ENCODE results near the gene PLA2G2E.

PLA2G2E gene

DNA sequence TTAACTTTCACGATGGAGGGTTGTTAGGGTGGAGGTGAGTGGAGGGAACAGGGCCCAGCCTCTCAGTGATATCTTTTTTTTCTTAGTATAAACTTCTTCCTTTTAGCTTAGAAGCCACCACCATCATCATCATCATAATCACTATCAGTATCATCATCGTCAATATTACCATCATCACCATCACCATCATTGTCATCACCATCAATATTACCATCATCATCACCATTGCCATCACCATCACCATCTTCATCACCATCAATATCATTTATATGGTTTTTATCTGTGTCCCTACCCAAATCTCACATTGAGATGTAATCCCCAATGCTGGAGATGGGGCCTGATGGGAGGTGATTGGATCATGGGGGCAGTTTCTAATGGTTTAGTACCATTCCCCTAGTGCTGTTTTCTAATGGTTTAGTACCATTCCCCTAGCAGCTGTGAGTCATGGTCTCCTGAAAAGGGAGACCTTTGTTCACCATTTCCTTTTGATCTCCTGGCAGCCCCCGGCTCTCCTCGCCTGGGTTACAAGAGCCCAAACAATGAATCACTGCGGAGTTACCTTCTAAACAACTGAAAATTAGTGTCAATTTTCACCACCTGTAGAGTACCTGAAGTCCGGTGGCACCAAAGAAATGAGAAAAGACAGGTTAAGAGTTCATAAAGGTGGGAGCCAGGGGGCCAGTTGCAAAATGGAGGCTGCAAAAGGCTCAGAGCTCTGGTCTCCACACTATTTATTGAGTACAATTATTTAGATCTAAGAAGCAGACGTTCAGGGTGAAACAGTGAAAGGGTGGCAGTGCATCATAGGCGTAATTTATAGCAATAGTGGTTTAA is 3.1 kb upstream of the PLA2G2E start:
- DNase-seq = no peak

DNA sequence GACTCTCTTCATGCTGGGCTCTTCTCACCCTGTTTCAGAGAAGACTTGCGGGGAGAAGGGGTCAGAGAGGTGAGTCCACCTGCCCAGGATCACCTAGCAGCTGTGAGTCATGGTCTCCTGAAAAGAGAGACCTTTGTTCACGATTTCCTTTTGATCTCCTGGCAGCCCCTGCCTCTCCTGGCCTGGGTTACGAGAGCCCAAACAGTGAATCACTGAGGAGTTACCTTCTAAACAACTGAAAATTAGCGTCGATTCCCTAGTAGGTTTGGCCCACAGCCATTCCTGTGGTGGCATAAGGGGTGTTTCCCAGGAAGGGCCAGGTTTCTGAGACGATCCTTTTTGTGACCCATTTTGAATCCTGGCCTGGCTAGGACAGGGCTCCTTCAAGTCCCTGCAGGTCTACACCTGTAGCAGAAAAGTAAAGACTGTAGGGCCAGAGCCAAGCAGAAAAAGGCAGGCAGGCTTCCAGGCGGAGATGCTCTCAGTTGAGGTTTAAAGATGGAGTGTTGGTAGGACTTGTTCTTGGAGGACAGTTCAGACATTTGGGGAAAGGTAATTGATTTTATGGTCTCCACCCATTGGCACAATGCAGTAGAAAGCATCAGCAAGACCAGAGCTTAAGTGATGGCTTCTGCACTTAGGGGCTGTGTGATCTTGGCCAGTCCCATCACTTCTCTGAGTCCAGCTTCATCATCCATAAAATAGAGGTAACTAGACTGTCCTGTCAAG is 2.1 kb upstream of the PLA2G2E start:
- DNase-seq = no peak

DNA sequence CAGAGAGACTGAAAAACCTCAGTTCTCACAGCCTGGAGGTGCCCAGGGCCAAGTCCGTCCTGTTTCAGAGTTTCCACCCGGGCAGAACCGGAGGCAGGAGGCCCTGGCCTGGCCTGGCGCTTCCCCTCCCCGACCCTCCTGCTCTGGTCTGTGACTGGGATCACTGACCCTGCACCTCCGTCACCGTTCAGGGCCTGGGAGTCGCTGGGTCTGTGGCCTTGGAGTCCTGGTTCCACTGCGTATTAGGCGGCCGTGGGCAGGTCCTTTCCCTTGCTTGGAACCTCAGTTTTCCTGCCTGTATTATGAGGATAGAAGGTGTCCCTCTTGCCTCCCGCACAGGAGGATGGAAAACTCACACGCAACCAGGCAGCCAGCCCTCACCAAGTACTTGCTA is 533 bp upstream of the PLA2G2E start:
- no peak for DNase-seq

GRCh38 chr1:19922015-19922688 is 1.3 kb downstream of the PLA2G2E start:
- DNase-seq = no peak

DNA sequence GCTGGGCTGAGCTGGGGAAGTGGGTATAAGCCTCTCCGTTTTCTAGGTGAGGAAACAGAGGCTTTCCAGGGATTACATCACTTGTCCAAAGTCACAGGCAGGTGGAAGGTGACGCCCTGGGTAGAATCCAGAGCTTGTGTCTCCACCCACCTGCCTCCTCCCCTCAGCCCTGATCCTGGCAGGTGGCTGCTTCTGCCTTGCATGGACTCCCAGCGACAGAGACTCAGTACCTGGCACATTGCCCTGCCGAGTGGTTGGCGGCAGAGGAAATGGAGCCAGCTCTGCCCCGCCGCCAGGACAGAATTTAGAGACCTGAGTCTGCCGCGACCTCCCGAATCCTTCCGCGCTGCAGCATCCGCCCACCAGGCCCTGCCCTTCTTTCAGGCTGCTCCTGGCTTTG is 2.1 kb downstream of the PLA2G2E start:
- no peak for DNase-seq

GRCh38 chr1:19920132-19920710 is 3.2 kb downstream of the PLA2G2E start:
- DNase-seq = no peak

GRCh38 chr1:19918057-19918456 is 5.4 kb downstream of the PLA2G2E start:
- DNase-seq = peak; percentile 80

DNA sequence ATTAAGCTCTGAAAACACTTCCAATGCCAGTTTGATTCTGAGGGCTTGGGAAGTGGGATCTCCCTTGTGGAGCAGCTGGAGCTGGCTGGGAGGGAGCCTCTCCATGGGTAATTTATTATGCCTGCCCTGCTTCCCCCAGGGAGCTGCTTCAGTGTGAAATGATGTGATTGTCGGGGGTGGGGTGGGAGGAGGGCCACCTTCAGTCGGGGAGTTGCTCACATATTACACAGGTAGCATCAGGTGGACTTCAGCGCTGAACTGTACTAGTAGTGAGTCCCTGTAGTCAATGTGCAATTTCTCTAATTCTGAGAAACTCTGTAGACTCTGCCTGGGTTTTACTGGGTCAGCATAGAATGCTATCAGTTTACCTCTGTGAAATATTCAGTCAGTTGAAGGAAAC is 12.8 kb downstream of the PLA2G2E start:
- no peak for DNase-seq

- DNase-seq = no peak
These were observed 13.4 kb downstream of the PLA2G2E start for GRCh38 chr1:19909971-19910370.

DNA sequence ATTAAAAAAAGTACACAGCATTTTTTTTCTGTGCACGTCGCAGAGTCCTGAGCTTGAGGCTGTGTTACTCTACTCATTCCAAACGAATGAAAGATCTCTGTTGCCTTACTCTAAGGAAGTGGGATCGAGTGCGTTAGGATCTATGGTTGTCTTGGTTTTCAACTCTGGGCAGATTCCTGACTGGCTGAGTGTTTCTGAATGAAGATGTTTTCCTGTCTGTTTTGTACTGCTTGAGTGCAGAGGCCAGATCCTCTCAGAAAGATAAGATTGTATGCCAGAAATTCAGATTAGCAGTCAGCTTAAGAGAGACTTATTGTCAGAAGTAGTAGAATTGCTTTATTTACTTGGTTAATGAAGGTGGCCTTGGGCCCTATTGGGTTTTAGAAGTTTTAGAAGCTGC is 14.0 kb downstream of the PLA2G2E start:
- no peak for DNase-seq

DNA sequence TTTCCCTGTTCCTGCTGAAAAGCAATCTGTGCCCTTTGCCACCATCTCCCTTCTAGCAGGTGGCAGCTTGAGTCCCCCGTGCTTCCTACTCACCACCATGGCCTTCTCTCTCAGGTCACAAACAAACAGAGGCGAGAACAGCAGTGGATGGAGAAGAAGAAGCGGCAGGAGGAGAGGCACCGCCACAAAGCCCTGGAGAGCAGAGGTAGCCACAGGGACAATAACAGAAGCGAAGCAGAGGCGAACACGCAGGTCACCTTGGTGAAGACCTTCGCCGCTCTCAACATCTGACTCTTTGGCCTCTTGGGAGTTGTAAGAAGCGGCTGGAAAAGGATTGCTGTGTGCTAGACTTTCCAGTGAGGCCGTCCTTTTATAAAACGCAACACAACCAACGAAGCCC is 16.0 kb downstream of the PLA2G2E start:
- DNase-seq = no peak

GRCh38 chr1:19903621-19904020 is 19.8 kb downstream of the PLA2G2E start:
- DNase-seq = no peak

GRCh38 chr1:19901653-19902052 is 21.8 kb downstream of the PLA2G2E start:
- no peak for DNase-seq

DNA sequence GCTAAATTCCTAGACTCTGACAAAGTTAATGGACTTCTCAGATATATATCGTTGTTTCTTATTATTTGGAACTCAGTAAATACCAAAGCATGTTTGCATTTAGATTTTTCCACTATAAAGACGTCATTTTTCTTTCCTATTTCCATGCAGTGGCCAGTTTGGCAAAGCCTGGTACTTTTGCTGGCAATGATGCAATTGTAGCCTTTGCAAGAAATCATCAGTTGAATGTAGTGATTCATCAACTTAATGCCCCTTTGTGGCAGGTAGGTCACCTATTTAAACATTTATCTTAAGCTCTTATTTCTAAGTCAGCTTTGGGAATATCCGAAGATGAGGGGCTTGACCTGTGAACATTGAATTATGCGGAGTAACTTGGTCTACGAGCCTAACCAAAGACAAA is 29.2 kb downstream of the PLA2G2E start:
- no peak for DNase-seq

DNA sequence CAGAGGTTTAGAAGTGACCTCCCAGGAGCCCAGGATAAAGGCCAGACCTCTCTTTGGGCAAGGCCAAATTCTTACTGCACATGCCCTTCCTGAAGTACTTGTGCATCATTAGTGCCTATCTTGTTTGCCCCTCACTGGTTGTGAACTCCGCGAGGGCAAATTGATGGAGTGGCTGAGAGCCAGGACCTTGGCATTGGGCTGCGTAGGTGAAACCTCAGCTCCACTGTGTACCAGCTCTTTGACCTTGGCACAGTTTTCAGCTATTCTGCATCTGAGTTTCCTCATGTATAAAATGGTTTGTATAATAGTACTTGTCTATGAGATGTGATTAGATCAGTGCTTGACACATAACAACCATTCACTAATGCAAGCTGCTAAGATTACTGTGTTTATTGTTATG is 29.7 kb downstream of the PLA2G2E start:
- DNase-seq = no peak

GRCh38 chr1:19892628-19893168 is 30.7 kb downstream of the PLA2G2E start:
- DNase-seq = no peak

DNA sequence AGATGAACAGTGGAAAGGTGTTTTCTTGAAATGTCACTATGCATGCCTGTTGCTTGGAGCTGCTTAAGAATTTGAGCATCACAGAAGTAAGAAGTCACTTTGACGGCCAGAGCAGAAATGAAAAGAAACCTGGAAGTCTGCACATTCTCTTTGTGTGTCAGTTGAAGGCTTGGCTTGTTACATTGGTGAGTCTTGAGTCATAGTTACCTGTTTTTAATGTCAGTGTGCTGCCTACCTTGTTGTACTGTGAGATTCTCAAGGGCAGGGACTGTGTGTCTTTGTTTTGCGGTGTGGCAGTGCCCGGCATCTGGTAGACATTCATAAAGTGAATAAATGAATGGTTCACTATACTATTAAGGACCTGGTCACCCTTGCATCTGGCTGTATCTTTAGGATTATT is 31.3 kb downstream of the PLA2G2E start:
- DNase-seq = no peak

DNA sequence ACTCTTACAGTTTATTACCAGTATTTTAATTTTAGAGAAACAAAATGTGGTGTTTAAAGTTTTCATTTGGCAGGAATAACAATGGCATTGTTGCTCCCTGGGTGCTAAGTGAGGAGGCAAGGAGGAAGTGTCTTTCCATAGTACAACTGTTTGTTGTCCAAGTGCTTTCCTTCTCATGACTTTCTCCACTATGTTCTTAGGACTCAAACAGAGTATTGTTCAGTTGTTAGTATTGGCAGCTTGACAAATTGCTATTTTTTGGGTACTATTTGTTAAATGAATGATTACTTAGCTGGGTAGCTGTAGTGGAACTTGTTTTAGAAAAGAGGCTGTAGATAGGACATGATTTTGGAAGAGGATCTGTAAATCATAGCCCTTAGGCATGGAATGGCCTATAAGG is 33.8 kb downstream of the PLA2G2E start:
- DNase-seq = no peak

GRCh38 chr1:19888112-19888511 is 35.3 kb downstream of the PLA2G2E start:
- DNase-seq = no peak

- no peak for DNase-seq
These were observed 37.6 kb downstream of the PLA2G2E start for GRCh38 chr1:19885821-19886220.

DNA sequence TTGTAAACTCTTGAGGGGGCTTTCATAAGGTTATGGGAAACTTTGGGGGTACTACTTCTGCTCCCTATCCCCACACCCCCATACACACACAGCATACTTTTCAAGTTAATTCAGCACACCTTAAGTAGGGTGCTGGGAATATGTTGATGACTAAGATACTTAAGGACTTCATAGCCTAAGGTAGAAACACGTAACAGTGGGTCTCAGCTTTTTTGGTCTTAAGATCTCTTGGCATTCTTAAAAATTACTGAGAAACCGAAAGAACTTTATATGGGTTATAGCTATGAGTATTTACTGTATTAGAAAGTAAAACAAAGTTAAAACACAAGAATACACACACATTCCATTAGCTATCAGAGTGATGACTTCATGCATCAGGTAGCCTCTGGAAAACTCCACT is 39.1 kb downstream of the PLA2G2E start:
- no peak for DNase-seq

- DNase-seq = peak; percentile 98
These were observed 41.0 kb downstream of the PLA2G2E start, which contains the start of gene OTUD3 for GRCh38 chr1:19882111-19883071. Gene OTUD3 (plus strand): TSS chr1:19882395. CDS start chr1:19882514, 119 bp downstream.
